ENCODE data around the gene GRK1.

GRK1 gene

GRCh38 chr13:113736258-113736731, 69.3 kb downstream of the GRK1 start:
- no peak for DNase-seq (ENCODE audit: low read depth, low spot score)
- no peaks in the 10 kb centered on the region for H3K27me3 ChIP-seq (ENCODE audit: insufficient read depth, insufficient read length)
- no peaks in the 10 kb centered on the region for H3K36me3 ChIP-seq (ENCODE audit: insufficient read depth, insufficient read length, low read length)
- H3K9ac ChIP-seq (ENCODE audit: insufficient read length, low read depth): no peak overlapping the region
- TF ChIP-seq SUZ12 (IDR thresholded peaks at IDR 0.05; ENCODE audit: extremely low read depth, insufficient read depth, insufficient read length): no peak
- no peak for TF ChIP-seq ZNF274 (IDR thresholded peaks at IDR 0.05; ENCODE audit: low read depth, low read length)
- TF ChIP-seq YY1 (IDR thresholded peaks at IDR 0.05; ENCODE audit: insufficient read depth, insufficient read length): no peak
- H3K4me3 ChIP-seq (ENCODE audit: insufficient read length, low read depth): no peak overlapping the region
- peaks cover 15% of the 10 kb centered on the region for H3K4me1 ChIP-seq (ENCODE audit: insufficient read depth, insufficient read length)
- peaks cover 8% of the 10 kb centered on the region; the same call in 1 of the 2 replicates for H3K9me3 ChIP-seq (ENCODE audit: insufficient read depth, low read length)

GRCh38 chr13:113737803-113738202, 70.8 kb downstream of the GRK1 start:
- TF ChIP-seq SUZ12 (IDR thresholded peaks at IDR 0.05; ENCODE audit: extremely low read depth, insufficient read depth, insufficient read length) (no peak), YY1 (IDR thresholded peaks at IDR 0.05; ENCODE audit: insufficient read depth, insufficient read length) (no peak), ZNF274 (IDR thresholded peaks at IDR 0.05; ENCODE audit: low read depth, low read length) (no peak)
- DNase-seq (ENCODE audit: low read depth, low spot score): no peak
- H3K4me1 ChIP-seq (ENCODE audit: insufficient read depth, insufficient read length): peaks cover 25% of the 10 kb centered on the region
- no peak overlapping the region for H3K4me3 ChIP-seq (ENCODE audit: insufficient read length, low read depth)
- no peak overlapping the region for H3K9ac ChIP-seq (ENCODE audit: insufficient read length, low read depth)
- H3K9me3 ChIP-seq (ENCODE audit: insufficient read depth, low read length): peaks cover 8% of the 10 kb centered on the region; the same call in 1 of the 2 replicates
- H3K27me3 ChIP-seq (ENCODE audit: insufficient read depth, insufficient read length): no peaks in the 10 kb centered on the region
- H3K36me3 ChIP-seq (ENCODE audit: insufficient read depth, insufficient read length, low read length): no peaks in the 10 kb centered on the region

GRCh38 chr13:113739527-113740285, 72.7 kb downstream of the GRK1 start:
- DNase-seq (ENCODE audit: low read depth, low spot score): no peak
- Histone ChIP-seq H3K4me1 (ENCODE audit: insufficient read depth, insufficient read length) (peaks cover 30% of the 10 kb centered on the region), H3K9me3 (ENCODE audit: insufficient read depth, low read length) (no peaks in the 10 kb centered on the region), H3K9ac (ENCODE audit: insufficient read length, low read depth) (no peak overlapping the region), H3K27me3 (ENCODE audit: insufficient read depth, insufficient read length) (no peaks in the 10 kb centered on the region), H3K36me3 (ENCODE audit: insufficient read depth, insufficient read length, low read length) (no peaks in the 10 kb centered on the region), H3K4me3 (ENCODE audit: insufficient read length, low read depth) (no peak overlapping the region)
- no peak for TF ChIP-seq SUZ12 (IDR thresholded peaks at IDR 0.05; ENCODE audit: extremely low read depth, insufficient read depth, insufficient read length)
- TF ChIP-seq ZNF274 (IDR thresholded peaks at IDR 0.05; ENCODE audit: low read depth, low read length): no peak
- no peak for TF ChIP-seq YY1 (IDR thresholded peaks at IDR 0.05; ENCODE audit: insufficient read depth, insufficient read length)

- H3K4me1 ChIP-seq (ENCODE audit: insufficient read depth, insufficient read length): peaks cover 30% of the 10 kb centered on the region
- H3K9me3 ChIP-seq (ENCODE audit: insufficient read depth, low read length): no peaks in the 10 kb centered on the region
- H3K4me3 ChIP-seq (ENCODE audit: insufficient read length, low read depth): no peak overlapping the region
- DNase-seq (ENCODE audit: low read depth, low spot score): no peak
- TF ChIP-seq YY1 (IDR thresholded peaks at IDR 0.05; ENCODE audit: insufficient read depth, insufficient read length): no peak
- TF ChIP-seq ZNF274 (IDR thresholded peaks at IDR 0.05; ENCODE audit: low read depth, low read length): no peak
- no peak for TF ChIP-seq SUZ12 (IDR thresholded peaks at IDR 0.05; ENCODE audit: extremely low read depth, insufficient read depth, insufficient read length)
- H3K36me3 ChIP-seq (ENCODE audit: insufficient read depth, insufficient read length, low read length): no peaks in the 10 kb centered on the region
- no peak overlapping the region for H3K9ac ChIP-seq (ENCODE audit: insufficient read length, low read depth)
- no peaks in the 10 kb centered on the region for H3K27me3 ChIP-seq (ENCODE audit: insufficient read depth, insufficient read length)
Observed at GRCh38 chr13:113740286-113740556, 73.2 kb downstream of the GRK1 start.

- no peaks in the 10 kb centered on the region for H3K27me3 ChIP-seq (ENCODE audit: insufficient read depth, insufficient read length)
- DNase-seq (ENCODE audit: low read depth, low spot score): no peak
- H3K9me3 ChIP-seq (ENCODE audit: insufficient read depth, low read length): no peaks in the 10 kb centered on the region
- no peaks in the 10 kb centered on the region for H3K36me3 ChIP-seq (ENCODE audit: insufficient read depth, insufficient read length, low read length)
- H3K4me1 ChIP-seq (ENCODE audit: insufficient read depth, insufficient read length): peaks cover 30% of the 10 kb centered on the region
- H3K9ac ChIP-seq (ENCODE audit: insufficient read length, low read depth): no peak overlapping the region
- TF ChIP-seq SUZ12 (IDR thresholded peaks at IDR 0.05; ENCODE audit: extremely low read depth, insufficient read depth, insufficient read length) (no peak), ZNF274 (IDR thresholded peaks at IDR 0.05; ENCODE audit: low read depth, low read length) (no peak), YY1 (IDR thresholded peaks at IDR 0.05; ENCODE audit: insufficient read depth, insufficient read length) (no peak)
- no peak overlapping the region for H3K4me3 ChIP-seq (ENCODE audit: insufficient read length, low read depth)
Observed at GRCh38 chr13:113740661-113741060, 73.6 kb downstream of the GRK1 start.

- no peak for DNase-seq (ENCODE audit: low read depth, low spot score)
- Histone ChIP-seq H3K4me1 (ENCODE audit: insufficient read depth, insufficient read length) (peaks cover 28% of the 10 kb centered on the region), H3K9me3 (ENCODE audit: insufficient read depth, low read length) (no peaks in the 10 kb centered on the region), H3K36me3 (ENCODE audit: insufficient read depth, insufficient read length, low read length) (no peaks in the 10 kb centered on the region), H3K9ac (ENCODE audit: insufficient read length, low read depth) (no peak overlapping the region), H3K27me3 (ENCODE audit: insufficient read depth, insufficient read length) (no peaks in the 10 kb centered on the region), H3K4me3 (ENCODE audit: insufficient read length, low read depth) (no peak overlapping the region)
- no peak for TF ChIP-seq ZNF274 (IDR thresholded peaks at IDR 0.05; ENCODE audit: low read depth, low read length)
Observed at GRCh38 chr13:113741191-113741668, 74.2 kb downstream of the GRK1 start.

- H3K9ac ChIP-seq (ENCODE audit: insufficient read length, low read depth): no peak overlapping the region
- TF ChIP-seq YY1 (IDR thresholded peaks at IDR 0.05; ENCODE audit: insufficient read depth, insufficient read length) (no peak), ZNF274 (IDR thresholded peaks at IDR 0.05; ENCODE audit: low read depth, low read length) (no peak), SUZ12 (IDR thresholded peaks at IDR 0.05; ENCODE audit: extremely low read depth, insufficient read depth, insufficient read length) (no peak)
- H3K4me3 ChIP-seq (ENCODE audit: insufficient read length, low read depth): no peak overlapping the region
- no peaks in the 10 kb centered on the region for H3K27me3 ChIP-seq (ENCODE audit: insufficient read depth, insufficient read length)
- no peak for DNase-seq (ENCODE audit: low read depth, low spot score)
- peaks cover 26% of the 10 kb centered on the region for H3K4me1 ChIP-seq (ENCODE audit: insufficient read depth, insufficient read length)
- no peaks in the 10 kb centered on the region for H3K36me3 ChIP-seq (ENCODE audit: insufficient read depth, insufficient read length, low read length)
- H3K9me3 ChIP-seq (ENCODE audit: insufficient read depth, low read length): no peaks in the 10 kb centered on the region
Observed at GRCh38 chr13:113742000-113742441, 75.0 kb downstream of the GRK1 start.
